GM23338 (cell line): ENCODE data around the gene HELQ. TPM values are rescaled to one million over a fixed set of nuclear protein-coding genes. Genes with fewer than 3 reads are reported as not detected.
A peak's percentile ranks its signal among the peaks of the same experiment; 100 is the strongest.

ENCODE experiments used
- ATAC-seq: fragments of 200-7000 bp; cut with Tn5 transposase; 3 replicates; pipeline ENCODE4 v1.9.1; 2020
- DNase-seq: peaks from one replicate; pipeline ENCODE4 v3.0.0-alpha.2; 2015; ENCODE audit warnings: low spot score
- H2AFZ ChIP-seq: fragments of 200-600 bp; sonication (generic); 2 replicates; pipeline ENCODE4 v1.8.0; 2016; ENCODE audit warnings: antibody characterized with exemption, mild to moderate bottlenecking, moderate library complexity
- H3F3A ChIP-seq: fragments of 200-600 bp; sonication (generic); replicated peaks from 2 replicates; pipeline ENCODE4 v1.8.0; 2017; ENCODE audit warnings: antibody characterized with exemption, mixed run types, low read depth
- H3K27ac ChIP-seq: fragments of 200-600 bp; sonication (generic); 2 replicates; pipeline ENCODE4 v1.6.1; 2016; ENCODE audit warnings: low read depth
- H3K27me3 ChIP-seq: fragments of 200-600 bp; sonication (generic); 2 replicates; pipeline ENCODE4 v1.8.0; 2016; ENCODE audit warnings: mild to moderate bottlenecking, mixed run types, moderate library complexity; ENCODE audit not compliant: insufficient read depth
- H3K36me3 ChIP-seq: fragments of 200-600 bp; sonication (generic); 2 replicates; pipeline ENCODE4 v1.8.0; 2016; ENCODE audit warnings: mild to moderate bottlenecking; ENCODE audit not compliant: insufficient read depth
- H3K4me1 ChIP-seq: fragments of 200-600 bp; sonication (generic); 2 replicates; pipeline ENCODE4 v1.8.0; 2016; ENCODE audit warnings: mild to moderate bottlenecking, moderate library complexity; ENCODE audit not compliant: insufficient read depth
- H3K4me2 ChIP-seq: fragments of 200-600 bp; sonication (generic); 2 replicates; pipeline ENCODE4 v1.7.1; 2017; ENCODE audit warnings: mixed run types
- H3K4me3 ChIP-seq: fragments of 200-600 bp; sonication (generic); 2 replicates; pipeline ENCODE4 v1.6.1; 2016; ENCODE audit warnings: mixed run types
- H3K79me2 ChIP-seq: fragments of 200-600 bp; sonication (generic); replicated peaks from 2 replicates; pipeline ENCODE4 v1.8.0; 2017; ENCODE audit warnings: mild to moderate bottlenecking; ENCODE audit not compliant: insufficient read depth
- H3K9me2 ChIP-seq: fragments of 200-600 bp; sonication (generic); 2 replicates; pipeline ENCODE4 v1.8.0; 2017; ENCODE audit not compliant: insufficient read depth
- H4K20me1 ChIP-seq: fragments of 200-600 bp; sonication (generic); replicated peaks from 2 replicates; pipeline ENCODE4 v1.8.0; 2017; ENCODE audit warnings: mild to moderate bottlenecking; ENCODE audit not compliant: insufficient read depth
- H3K27ac Mint-ChIP-seq: 2 replicates; pipeline ENCODE4 v1.8.0; 2020; ENCODE audit warnings: inconsistent platforms, mild to moderate bottlenecking, moderate library complexity, mixed read lengths
- H3K27me3 Mint-ChIP-seq: 3 replicates; pipeline ENCODE4 v1.8.0; 2022; ENCODE audit warnings: low read depth, mild to moderate bottlenecking, moderate library complexity, mixed read lengths, inconsistent platforms; ENCODE audit not compliant: insufficient read depth, poor library complexity
- H3K36me3 Mint-ChIP-seq: 3 replicates; pipeline ENCODE4 v1.8.0; 2021; ENCODE audit warnings: low read depth, mild to moderate bottlenecking, inconsistent platforms, moderate library complexity, mixed read lengths
- H3K4me1 Mint-ChIP-seq: 3 replicates; pipeline ENCODE4 v1.8.0; 2020; ENCODE audit warnings: mild to moderate bottlenecking, inconsistent platforms, mixed read lengths
- H3K4me3 Mint-ChIP-seq: 3 replicates; pipeline ENCODE4 v1.8.0; 2021; ENCODE audit warnings: moderate library complexity, mild to moderate bottlenecking, inconsistent platforms, mixed read lengths
- H3K9me3 Mint-ChIP-seq: 3 replicates; pipeline ENCODE4 v1.8.0; 2020; ENCODE audit warnings: moderate library complexity, mild to moderate bottlenecking, inconsistent platforms, mixed read lengths
- CREB1 ChIP-seq: fragments of 250-450 bp; sonication (Bioruptor Pico); IDR thresholded peaks from 2 replicates; pipeline ENCODE4 v1.5.0; 2020; ENCODE audit warnings: low read depth, mild to moderate bottlenecking, moderate library complexity
- CTCF ChIP-seq, 2 experiments: fragments of 200-600 bp in 1 of 2; sonication (generic) in 1 of 2; conservative IDR thresholded peaks; 2 replicates each; pipeline versions ENCODE4 v1.5.1 to v1.6.1; 2016 to 2017; ENCODE audit warnings: antibody characterized with exemption in 2 of 2, low read depth in 2 of 2, mild to moderate bottlenecking in 2 of 2, moderate library complexity in 1 of 2
- ETS1 ChIP-seq: IDR thresholded peaks from 2 replicates; pipeline ENCODE4 v1.6.1; 2016; ENCODE audit warnings: antibody characterized with exemption
- NANOG ChIP-seq: IDR thresholded peaks from 2 replicates; pipeline ENCODE4 v1.6.1; 2016; ENCODE audit warnings: antibody characterized with exemption, borderline replicate concordance
- STAT1 ChIP-seq: IDR thresholded peaks from one replicate; pipeline ENCODE4 v1.6.1; 2016; ENCODE audit warnings: antibody characterized with exemption; ENCODE audit not compliant: unreplicated experiment
- polyA plus RNA-seq: library from polyadenylated mRNA; unstranded; fragments of >200 nt; fragmentation: Nextera tagmentation; extraction: Ambion mirVana; gene quantifications from 2 replicates; pipeline ENCODE4 v1.2.1, GENCODE V29; 2016
- total RNA-seq: library from RNA; depleted of rRNA; stranded (reverse); fragments of >200 nt; shearing (Covaris generic); gene quantifications from 2 replicates; pipeline ENCODE4 v1.2.3, GENCODE V29; 2014

HELQ gene
- total and polyA plus RNA-seq, 2 experiments from 2014 or later = 6.8 to 8.1 TPM

GRCh38 chr4:83490876-83491450 lies 35.3 kb upstream of the HELQ start:
- no peak overlapping the region for H3K27ac ChIP-seq
- Mint-ChIP-seq H3K27ac (no peak overlapping the region), H3K27me3 (peaks cover 4% of the 10 kb centered on the region), H3K9me3 (no peaks in the 10 kb centered on the region; the same call in 2 of the 3 replicates), H3K36me3 (no peaks in the 10 kb centered on the region), H3K4me1 (peaks cover 2% of the 10 kb centered on the region; the same call in 1 of the 3 replicates), H3K4me3 (no peak overlapping the region)
- H3K36me3 ChIP-seq = no peaks in the 10 kb centered on the region
- peak; percentile 63 for ATAC-seq
- no peak overlapping the region for H2AFZ ChIP-seq
- DNase-seq = peak; percentile 64
- H3K27me3 ChIP-seq = no peaks in the 10 kb centered on the region
- H3F3A ChIP-seq = no peaks in the 10 kb centered on the region
- H4K20me1 ChIP-seq = no peaks in the 10 kb centered on the region
- H3K4me2 ChIP-seq = no peak overlapping the region
- H3K79me2 ChIP-seq = no peaks in the 10 kb centered on the region
- TF ChIP-seq CREB1 (CRISPR knock-in tag) = no peak
- no peak for TF ChIP-seq STAT1
- peak; percentile 79 to 98 for TF ChIP-seq CTCF (conservative IDR thresholded peaks at IDR 0.05; ENCODE audit: low read depth in 2 of 2)
- H3K4me1 ChIP-seq = no peaks in the 10 kb centered on the region
- no peak overlapping the region for H3K4me3 ChIP-seq
- H3K9me2 ChIP-seq = no peaks in the 10 kb centered on the region

GRCh38 chr4:83489711-83490326 lies 34.2 kb upstream of the HELQ start:
- ATAC-seq = no peak
- H2AFZ ChIP-seq = no peak overlapping the region
- H3F3A ChIP-seq = no peaks in the 10 kb centered on the region
- H3K27ac Mint-ChIP-seq = no peak overlapping the region
- no peak overlapping the region for H3K27ac ChIP-seq
- DNase-seq = peak; percentile 28
- peaks cover 4% of the 10 kb centered on the region for H3K4me1 ChIP-seq
- H3K4me1 Mint-ChIP-seq = peaks cover 4% of the 10 kb centered on the region; the same call in 2 of the 3 replicates
- no peaks in the 10 kb centered on the region for H3K9me2 ChIP-seq
- H3K4me2 ChIP-seq = no peak overlapping the region
- H3K4me3 ChIP-seq = no peak overlapping the region
- H3K36me3 Mint-ChIP-seq = no peaks in the 10 kb centered on the region
- H3K4me3 Mint-ChIP-seq = no peak overlapping the region
- peaks cover 4% of the 10 kb centered on the region for H3K27me3 Mint-ChIP-seq
- TF ChIP-seq CTCF (conservative IDR thresholded peaks at IDR 0.05; ENCODE audit: low read depth in 2 of 2) = peak; percentile 19 to 36; a peak in 3 of 4 replicates
- TF ChIP-seq ETS1 = no peak
- TF ChIP-seq NANOG = no peak
- no peaks in the 10 kb centered on the region for H4K20me1 ChIP-seq
- H3K36me3 ChIP-seq = no peaks in the 10 kb centered on the region
- no peaks in the 10 kb centered on the region for H3K27me3 ChIP-seq
- H3K9me3 Mint-ChIP-seq = no peaks in the 10 kb centered on the region; the same call in 2 of the 3 replicates
- H3K79me2 ChIP-seq = no peaks in the 10 kb centered on the region
